ENCODE data around the gene PGGHG. TPM values are rescaled to one million over a fixed set of nuclear protein-coding genes. Genes with fewer than 3 reads are reported as not detected.
"Not testable (repeated sequence)": the region's sequence is repeated elsewhere in the genome, so short reads cannot be mapped to it uniquely, and the experiment has no call there.

Gene PGGHG
- total and polyA plus RNA-seq, 3 donors from 2014 or later = 8.2 to 32.5 (median 26.5) TPM

DNA sequence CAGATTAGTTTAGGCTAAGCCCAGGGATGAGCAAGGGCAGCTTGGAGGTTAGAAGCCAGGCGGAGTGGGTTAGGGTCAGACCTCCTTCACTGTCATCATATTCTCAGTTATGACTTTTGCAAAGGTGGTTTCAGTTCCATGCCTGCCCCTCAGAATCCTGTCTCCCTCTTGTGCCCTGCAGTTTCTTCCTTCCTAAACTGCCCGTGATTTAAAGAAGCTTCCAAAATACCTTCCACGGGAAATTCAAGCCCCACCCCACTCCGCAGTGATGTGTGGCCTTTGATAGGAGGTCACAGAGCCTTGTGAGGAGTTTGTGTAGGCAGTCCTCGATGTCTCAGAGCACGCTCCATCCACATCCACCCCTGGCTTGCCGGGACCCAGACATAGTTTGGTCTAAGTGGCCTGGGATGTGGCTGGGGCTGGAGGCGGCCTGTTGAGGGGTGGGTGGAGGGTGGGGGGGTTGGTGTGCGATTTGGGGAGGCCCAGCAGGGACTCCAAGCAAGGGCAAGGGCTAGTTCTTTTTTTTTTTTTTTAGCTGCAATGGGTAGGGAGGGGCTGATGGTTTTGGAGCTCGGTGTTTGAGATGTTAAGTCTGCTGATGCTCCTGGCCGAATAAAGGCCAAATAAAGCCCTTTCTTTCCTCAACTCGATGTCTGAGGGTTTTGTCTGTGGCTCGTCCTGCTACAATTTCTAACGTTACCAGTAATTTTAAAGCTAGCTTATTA is 23.3 kb downstream of the PGGHG start:
- Histone ChIP-seq H3K4me3 (no peak overlapping the region), H3K27me3 (no peaks in the 10 kb centered on the region), H3K4me1 (peaks cover 30% of the 10 kb centered on the region), H3K27ac (peak overlapping the region; percentile 60 to 92), H3K9me3 (no peaks in the 10 kb centered on the region), H3K36me3 (ENCODE audit: low read depth, missing control alignments) (no peaks in the 10 kb centered on the region)
- intact Hi-C loops (cut with DNase I; ENCODE audit: low total_unique reads) = no loop called here
- TF ChIP-seq POLR2A (IDR thresholded peaks at IDR 0.05) = no peak
- TF ChIP-seq, protein P1, sequence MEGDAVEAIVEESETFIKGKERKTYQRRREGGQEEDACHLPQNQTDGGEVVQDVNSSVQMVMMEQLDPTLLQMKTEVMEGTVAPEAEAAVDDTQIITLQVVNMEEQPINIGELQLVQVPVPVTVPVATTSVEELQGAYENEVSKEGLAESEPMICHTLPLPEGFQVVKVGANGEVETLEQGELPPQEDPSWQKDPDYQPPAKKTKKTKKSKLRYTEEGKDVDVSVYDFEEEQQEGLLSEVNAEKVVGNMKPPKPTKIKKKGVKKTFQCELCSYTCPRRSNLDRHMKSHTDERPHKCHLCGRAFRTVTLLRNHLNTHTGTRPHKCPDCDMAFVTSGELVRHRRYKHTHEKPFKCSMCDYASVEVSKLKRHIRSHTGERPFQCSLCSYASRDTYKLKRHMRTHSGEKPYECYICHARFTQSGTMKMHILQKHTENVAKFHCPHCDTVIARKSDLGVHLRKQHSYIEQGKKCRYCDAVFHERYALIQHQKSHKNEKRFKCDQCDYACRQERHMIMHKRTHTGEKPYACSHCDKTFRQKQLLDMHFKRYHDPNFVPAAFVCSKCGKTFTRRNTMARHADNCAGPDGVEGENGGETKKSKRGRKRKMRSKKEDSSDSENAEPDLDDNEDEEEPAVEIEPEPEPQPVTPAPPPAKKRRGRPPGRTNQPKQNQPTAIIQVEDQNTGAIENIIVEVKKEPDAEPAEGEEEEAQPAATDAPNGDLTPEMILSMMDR (IDR thresholded peaks at IDR 0.05) = no peak
- no peak for DNase-seq
- 59 to 60% methylated on average over 13 to 14 of the region's 14 CpGs for whole genome bisulfite sequencing, 2 donors

DNA sequence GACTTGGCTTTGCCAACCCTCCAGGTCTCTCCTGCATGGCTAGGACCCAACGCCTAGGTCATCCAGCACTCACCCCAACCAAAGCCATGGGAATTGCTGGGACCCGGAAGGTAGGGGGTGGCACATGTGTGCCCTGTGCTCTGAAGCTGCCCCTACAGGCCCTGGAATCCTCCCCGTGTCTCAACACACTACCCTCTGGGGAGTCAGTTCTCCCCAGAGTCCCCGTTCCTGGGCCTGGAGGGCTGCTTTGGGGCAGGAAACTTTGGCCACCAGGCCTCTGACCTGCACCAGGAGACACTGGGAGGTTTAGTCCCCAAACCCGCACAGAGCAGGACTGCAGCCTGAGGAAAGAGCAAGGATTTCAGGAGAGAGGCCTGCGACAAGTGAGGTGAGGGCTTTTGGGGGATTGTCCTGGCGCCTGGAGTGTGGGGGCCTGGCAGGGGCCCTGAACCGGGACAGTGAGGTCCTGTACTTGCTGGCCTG is 24.4 kb downstream of the PGGHG start:
- Histone ChIP-seq H3K4me3 (no peak overlapping the region), H3K9me3 (no peaks in the 10 kb centered on the region), H3K36me3 (ENCODE audit: low read depth, missing control alignments) (no peaks in the 10 kb centered on the region), H3K27ac (peak overlapping the region; percentile 75 to 92), H3K4me1 (peaks cover 27% of the 10 kb centered on the region), H3K27me3 (no peaks in the 10 kb centered on the region)
- intact Hi-C loops (cut with DNase I; ENCODE audit: low total_unique reads) = no loop called here
- TF ChIP-seq, protein P1 (IDR thresholded peaks at IDR 0.05) = no peak
- WGBS, 2 donors = 61 to 82% methylated on average over 2 to 8 of the region's 8 CpGs
- DNase-seq = no peak

DNA sequence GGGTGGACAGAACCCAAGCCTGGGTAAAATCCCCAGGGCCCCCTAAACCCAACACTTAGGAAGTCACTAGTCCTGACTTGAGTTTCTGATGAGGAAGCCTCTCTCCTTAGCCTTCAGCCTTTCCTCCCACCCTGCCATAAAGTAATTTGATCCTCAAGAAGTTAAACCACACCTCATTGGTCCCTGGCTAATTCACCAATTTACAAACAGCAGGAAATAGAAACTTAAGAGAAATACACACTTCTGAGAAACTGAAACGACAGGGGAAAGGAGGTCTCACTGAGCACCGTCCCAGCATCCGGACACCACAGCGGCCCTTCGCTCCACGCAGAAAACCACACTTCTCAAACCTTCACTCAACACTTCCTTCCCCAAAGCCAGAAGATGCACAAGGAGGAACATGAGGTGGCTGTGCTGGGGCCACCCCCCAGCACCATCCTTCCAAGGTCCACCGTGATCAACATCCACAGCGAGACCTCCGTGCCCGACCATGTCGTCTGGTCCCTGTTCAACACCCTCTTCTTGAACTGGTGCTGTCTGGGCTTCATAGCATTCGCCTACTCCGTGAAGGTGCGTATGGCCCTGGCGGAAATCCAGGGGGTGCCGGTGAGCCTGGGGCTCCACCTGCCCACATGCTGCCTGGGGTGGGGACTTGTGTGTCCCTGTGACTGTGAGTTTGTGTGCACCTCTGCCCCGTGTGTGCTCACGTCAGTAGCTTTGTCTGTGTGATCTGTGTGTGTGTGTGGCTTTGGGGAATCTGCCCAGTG is 25.0 kb downstream of the PGGHG start, which contains the start of gene IFITM1:
TSS of gene IFITM1 (plus strand) at position 254 of the 767 bp plus-strand sequence. CDS start at position 385, 131 bp downstream.
- 14 to 36% methylated on average over 16 to 18 of the region's 18 CpGs for WGBS, 2 donors
- Histone ChIP-seq H3K4me1 (peaks cover 27% of the 10 kb centered on the region), H3K36me3 (ENCODE audit: low read depth, missing control alignments) (no peaks in the 10 kb centered on the region), H3K4me3 (peak within 1 kb of the TSS; percentile 62 to 71), H3K9me3 (no peaks in the 10 kb centered on the region), H3K27ac (peak within 1 kb of the TSS; percentile 75 to 92), H3K27me3 (no peaks in the 10 kb centered on the region)
- peak; percentile 50 for TF ChIP-seq POLR2A (IDR thresholded peaks at IDR 0.05)
- TF ChIP-seq, protein P1 (IDR thresholded peaks at IDR 0.05) = no peak
- intact Hi-C loops (cut with DNase I; ENCODE audit: low total_unique reads) = no loop called here
- DNase-seq = peak; percentile 63

DNA sequence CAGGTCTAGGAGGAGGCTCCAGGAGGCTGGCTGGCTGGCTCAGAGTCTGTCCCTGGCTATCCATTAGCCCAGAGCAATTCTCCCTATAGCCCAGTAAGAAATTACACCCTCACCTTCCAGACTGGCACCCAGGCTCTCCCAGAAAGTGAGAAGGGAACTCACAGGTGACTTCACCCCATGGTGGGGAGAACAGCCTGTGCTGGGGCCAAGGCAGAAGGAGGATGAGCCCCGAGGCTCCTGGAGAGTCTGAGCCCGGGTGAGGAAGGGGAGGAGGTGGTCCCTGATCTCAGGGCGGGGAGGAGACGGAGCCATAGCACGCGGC is 25.6 kb downstream of the PGGHG start:
- WGBS, 2 donors = 41% methylated on average over 6 of the region's 6 CpGs; no CpG with 5 or more reads in 1 of the 2 donors
- H3K9me3 ChIP-seq; H3K36me3 ChIP-seq (ENCODE audit: low read depth, missing control alignments); DNase-seq; intact Hi-C loops (cut with DNase I; ENCODE audit: low total_unique reads); H3K27me3 ChIP-seq: not testable (repeated sequence)
- Histone ChIP-seq H3K27ac (peak overlapping the region; percentile 75 to 92), H3K4me3 (peak overlapping the region; percentile 62 to 71), H3K4me1 (peaks cover 21% of the 10 kb centered on the region)

DNA sequence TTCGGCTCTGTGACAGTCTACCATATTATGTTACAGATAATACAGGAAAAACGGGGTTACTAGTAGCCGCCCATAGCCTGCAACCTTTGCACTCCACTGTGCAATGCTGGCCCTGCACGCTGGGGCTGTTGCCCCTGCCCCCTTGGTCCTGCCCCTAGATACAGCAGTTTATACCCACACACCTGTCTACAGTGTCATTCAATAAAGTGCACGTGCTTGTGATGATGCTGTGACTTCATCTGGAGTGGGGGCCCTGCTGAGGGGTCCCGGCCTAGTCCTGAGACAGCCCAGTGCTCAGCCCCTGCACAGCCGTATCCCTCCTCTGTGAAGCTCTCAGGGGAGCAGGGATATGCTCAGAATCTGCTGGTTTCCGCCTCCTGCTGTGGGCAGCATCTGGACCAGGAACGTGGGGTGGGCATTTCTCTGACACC is 26.1 kb downstream of the PGGHG start:
- WGBS, 2 donors = 43 to 54% methylated on average over 4 to 9 of the region's 9 CpGs
- intact Hi-C loops (cut with DNase I; ENCODE audit: low total_unique reads) = no loop called here

More for the DNA sequence above, 26.1 kb downstream of the PGGHG start:
- no peaks in the 10 kb centered on the region for H3K36me3 ChIP-seq (ENCODE audit: low read depth, missing control alignments)
- no peak for DNase-seq
- H3K27me3 ChIP-seq = no peaks in the 10 kb centered on the region
- H3K4me3 ChIP-seq = peak overlapping the region; percentile 62 to 71
- peak overlapping the region; percentile 75 to 92 for H3K27ac ChIP-seq
- peaks cover 20% of the 10 kb centered on the region for H3K4me1 ChIP-seq
- no peaks in the 10 kb centered on the region for H3K9me3 ChIP-seq
- no peak for TF ChIP-seq POLR2A (IDR thresholded peaks at IDR 0.05)
- TF ChIP-seq, protein P1 (IDR thresholded peaks at IDR 0.05) = no peak
